MCF 10A (cell line): ENCODE results near the gene PKP4. TPM values are rescaled to one million over a fixed set of nuclear protein-coding genes. Genes with fewer than 3 reads are reported as not detected.
A peak's percentile ranks its signal among the peaks of the same experiment; 100 is the strongest.

Experiments used
- BruUV-seq: library from RNA; stranded (reverse); fragments of 400-500 nt; replicated peaks from 2 replicates; lab custom pipeline; 2021; lab: Mats Ljungman, UMichigan
- CTCF ChIA-PET: fragments of 300-600 bp; sonication (Branson Sonifier 250); formaldehyde crosslinking; extraction: SDS; loops from one replicate; lab custom pipeline; 2021; ENCODE audit warnings: antibody characterized with exemption, inconsistent platforms; lab: Yijun Ruan, JAX
- POLR2A ChIA-PET: fragments of 300-600, 350-650 bp; sonication (Branson Sonifier 250); formaldehyde crosslinking; extraction: SDS; loops from one replicate; lab custom pipeline; 2020; ENCODE audit warnings: antibody characterized with exemption, inconsistent platforms; lab: Yijun Ruan, JAX
- DNase-seq: peaks from one replicate; pipeline ENCODE4 v3.0.0-alpha.2; 2018; ENCODE audit not compliant: unreplicated experiment
- H3K27ac Mint-ChIP-seq: one replicate; pipeline ENCODE4 v1.8.0; 2022; ENCODE audit warnings: mild to moderate bottlenecking, low read depth, mixed read lengths; ENCODE audit not compliant: unreplicated experiment
- H3K27me3 Mint-ChIP-seq: one replicate; pipeline ENCODE4 v1.8.0; 2022; ENCODE audit warnings: mixed read lengths; ENCODE audit not compliant: insufficient read depth, unreplicated experiment
- H3K36me3 Mint-ChIP-seq: one replicate; pipeline ENCODE4 v1.8.0; 2022; ENCODE audit warnings: mild to moderate bottlenecking, moderate library complexity, mixed read lengths; ENCODE audit not compliant: insufficient read depth, unreplicated experiment
- H3K4me1 Mint-ChIP-seq: one replicate; pipeline ENCODE4 v1.8.0; 2022; ENCODE audit warnings: mixed read lengths; ENCODE audit not compliant: insufficient read depth, unreplicated experiment
- H3K4me3 Mint-ChIP-seq: one replicate; pipeline ENCODE4 v1.8.0; 2022; ENCODE audit warnings: mild to moderate bottlenecking, moderate library complexity, mixed read lengths; ENCODE audit not compliant: unreplicated experiment
- H3K9me3 Mint-ChIP-seq: one replicate; pipeline ENCODE4 v1.8.0; 2022; ENCODE audit warnings: mixed read lengths; ENCODE audit not compliant: unreplicated experiment
- CTCF ChIP-seq: fragments of 200-600 bp; IDR thresholded peaks from one replicate; pipeline ENCODE4 v1.8.0; 2022; ENCODE audit warnings: antibody characterized with exemption, mild to moderate bottlenecking; ENCODE audit not compliant: unreplicated experiment
- intact Hi-C: fragments of 100-400 bp; cut with micrococcal nuclease; formaldehyde crosslinking; loops from 2 replicates; pipeline ENCODE4 v1.14.1; 2022
- total RNA-seq: library from RNA; stranded (reverse); gene quantifications from 2 replicates; pipeline ENCODE4 v1.2.3, GENCODE V29; 2022

Gene PKP4
- total RNA-seq, 1 experiment from 2014 or later, result 63.7 TPM

- POLR2A ChIA-PET, result interaction anchor here (0.5 to 2.5 kb wide), 9 partner anchors 10 to 80 kb away, joined by 3 to 8 read pairs (median 5); no protein-coding TSS in a partner anchor
- intact Hi-C loops, result no loop called here
Observed at GRCh38 chr2:158518084-158518483, 61.3 kb downstream of the PKP4 start.

GRCh38 chr2:158519481-158519880, 62.7 kb downstream of the PKP4 start:
- DNase-seq, result no peak
- POLR2A ChIA-PET, result no interaction called here
- intact Hi-C loops, result no loop called here
- no peak overlapping the region for H3K4me3 Mint-ChIP-seq
- H3K4me1 Mint-ChIP-seq, result peaks cover 20% of the 10 kb centered on the region
- H3K27me3 Mint-ChIP-seq, result no peaks in the 10 kb centered on the region
- TF ChIP-seq CTCF, result no peak
- H3K36me3 Mint-ChIP-seq, result no peaks in the 10 kb centered on the region
- no peaks in the 10 kb centered on the region for H3K9me3 Mint-ChIP-seq
- no peak overlapping the region for H3K27ac Mint-ChIP-seq
- CTCF ChIA-PET, result interaction anchor here (0.5 kb wide), 1 partner anchor 79 kb away, joined by 3 read pairs; no protein-coding TSS in a partner anchor
- no TSS peak for BruUV-seq

More at GRCh38 chr2:158518084-158518483, 61.3 kb downstream of the PKP4 start:
- no peaks in the 10 kb centered on the region for H3K27me3 Mint-ChIP-seq
- no peak for TF ChIP-seq CTCF
- peak; percentile 74 for DNase-seq
- H3K9me3 Mint-ChIP-seq, result no peaks in the 10 kb centered on the region
- peaks cover 5% of the 10 kb centered on the region for H3K36me3 Mint-ChIP-seq
- peak overlapping the region; percentile 79 for H3K27ac Mint-ChIP-seq
- H3K4me3 Mint-ChIP-seq, result no peak overlapping the region
- peaks cover 25% of the 10 kb centered on the region for H3K4me1 Mint-ChIP-seq
- no TSS peak for BruUV-seq
- CTCF ChIA-PET, result interaction anchor here (0.6 to 1.2 kb wide), 4 partner anchors 40 to 482 kb away, joined by 3 to 7 read pairs (median 3); no protein-coding TSS in a partner anchor

- POLR2A ChIA-PET, result interaction anchor here (0.5 to 2.2 kb wide), 5 partner anchors 10 to 363 kb away, joined by 3 to 8 read pairs (median 6); partner anchors contain the start of genes CCDC148 and PKP4
- CTCF ChIA-PET, result interaction anchor here (1.2 to 1.3 kb wide), 2 partner anchors 24 to 496 kb away, joined by 5 to 6 read pairs; no protein-coding TSS in a partner anchor
- Mint-ChIP-seq H3K27ac (peak overlapping the region; percentile 68), H3K36me3 (no peaks in the 10 kb centered on the region), H3K4me3 (no peak overlapping the region), H3K9me3 (no peaks in the 10 kb centered on the region), H3K4me1 (no peaks in the 10 kb centered on the region), H3K27me3 (no peaks in the 10 kb centered on the region)
- intact Hi-C loops, result no loop called here
- no peak for DNase-seq
- BruUV-seq, result no TSS peak
- TF ChIP-seq CTCF, result no peak
Observed at GRCh38 chr2:158529379-158530259, 72.9 kb downstream of the PKP4 start.

GRCh38 chr2:158530829-158531228, 74.1 kb downstream of the PKP4 start:
- no TSS peak for BruUV-seq
- TF ChIP-seq CTCF, result no peak
- no peaks in the 10 kb centered on the region for H3K27me3 Mint-ChIP-seq
- ChIA-PET POLR2A (interaction anchor here (2.1 to 2.2 kb wide), 2 partner anchors 13 to 74 kb away, joined by 6 to 8 read pairs; partner anchors contain the start of genes CCDC148 and PKP4), CTCF (interaction anchor here (0.6 kb wide), 2 partner anchors 11 to 12 kb away, joined by 3 read pairs; no protein-coding TSS in a partner anchor)
- intact Hi-C loops, result no loop called here
- no peaks in the 10 kb centered on the region for H3K9me3 Mint-ChIP-seq
- H3K27ac Mint-ChIP-seq, result no peak overlapping the region
- no peak overlapping the region for H3K4me3 Mint-ChIP-seq
- no peak for DNase-seq
- no peaks in the 10 kb centered on the region for H3K4me1 Mint-ChIP-seq
- no peaks in the 10 kb centered on the region for H3K36me3 Mint-ChIP-seq
